ENCODE results near the gene CASZ1. TPM values are rescaled to one million over a fixed set of nuclear protein-coding genes. Genes with fewer than 3 reads are reported as not detected.

CASZ1 gene
- polyA plus RNA-seq, 2 of the 4 experiments (the other 2 are of a cell fraction), result 0.52 to 1.2 TPM

DNA sequence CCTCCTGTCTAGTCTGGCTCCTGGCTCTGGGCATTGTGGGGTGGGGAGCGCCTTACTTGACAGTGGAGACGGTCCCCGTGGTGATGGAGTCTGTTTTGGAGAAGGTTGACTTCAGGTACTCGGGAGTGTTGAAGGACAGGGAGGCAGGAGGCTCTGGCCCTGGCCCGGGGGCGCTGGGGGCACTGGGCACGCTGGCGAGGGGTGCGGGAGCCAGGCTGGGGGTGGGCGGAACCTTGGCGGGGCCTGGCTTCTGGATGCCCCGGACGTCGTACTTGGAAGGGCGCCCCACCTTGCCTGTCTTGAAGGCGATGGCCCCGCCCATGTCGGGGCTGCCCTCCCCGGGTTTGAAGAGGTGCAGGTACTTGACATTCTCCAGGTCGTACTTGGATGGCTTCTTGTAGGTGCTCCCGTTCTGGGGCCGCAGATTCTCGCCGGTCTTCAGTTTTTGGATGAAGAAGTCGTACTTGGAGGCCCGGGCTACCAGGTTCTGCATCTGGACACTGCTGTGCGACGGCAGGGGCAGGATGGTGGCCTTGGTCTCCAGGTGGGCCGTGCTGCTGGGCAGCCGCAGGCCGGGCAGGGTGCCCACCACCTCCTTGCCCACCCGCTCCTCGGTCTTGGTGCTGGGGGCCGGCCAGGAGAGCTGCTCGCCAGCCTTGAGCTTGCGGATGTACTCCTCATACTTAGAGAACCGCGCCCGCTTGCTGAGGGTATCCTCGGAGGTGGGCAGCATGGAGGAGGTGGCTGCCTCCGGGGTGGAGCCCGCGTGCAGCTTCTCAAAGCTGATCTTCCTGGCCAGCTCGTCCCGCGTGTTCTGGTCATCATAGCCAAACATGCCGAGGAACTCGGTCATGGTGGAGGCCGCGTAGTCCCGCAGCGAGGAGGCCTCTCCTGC, 136.6 kb downstream of the CASZ1 start:
- ATAC-seq (no peak), DNase-seq (ENCODE audit: low read depth in 1 of 2, low spot score in 1 of 2) (no peak), FAIRE-seq (no peak)
- Histone ChIP-seq H3K4me2 (no peak overlapping the region), H3K27ac (no peak overlapping the region), H3K9me3 (no peaks in the 10 kb centered on the region), H3K4me3 (no peak overlapping the region), H3K4me1 (no peaks in the 10 kb centered on the region)
- ChIA-PET POLR2A (no interaction called here), CTCF (no interaction called here)
- TF ChIP-seq PHF8 (IDR thresholded peaks at IDR 0.05; ENCODE audit: borderline replicate concordance, low read depth), result no peak
- no peak for TF ChIP-seq CHD4 (IDR thresholded peaks at IDR 0.05; ENCODE audit: borderline replicate concordance)
- no peak for TF ChIP-seq KDM5A (IDR thresholded peaks at IDR 0.05)
- TF ChIP-seq, protein P1, sequence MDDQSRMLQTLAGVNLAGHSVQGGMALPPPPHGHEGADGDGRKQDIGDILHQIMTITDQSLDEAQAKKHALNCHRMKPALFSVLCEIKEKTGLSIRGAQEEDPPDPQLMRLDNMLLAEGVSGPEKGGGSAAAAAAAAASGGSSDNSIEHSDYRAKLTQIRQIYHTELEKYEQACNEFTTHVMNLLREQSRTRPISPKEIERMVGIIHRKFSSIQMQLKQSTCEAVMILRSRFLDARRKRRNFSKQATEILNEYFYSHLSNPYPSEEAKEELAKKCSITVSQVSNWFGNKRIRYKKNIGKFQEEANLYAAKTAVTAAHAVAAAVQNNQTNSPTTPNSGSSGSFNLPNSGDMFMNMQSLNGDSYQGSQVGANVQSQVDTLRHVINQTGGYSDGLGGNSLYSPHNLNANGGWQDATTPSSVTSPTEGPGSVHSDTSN (IDR thresholded peaks at IDR 0.05), result no peak
- no peak for TF ChIP-seq JUN (IDR thresholded peaks at IDR 0.05)
- TF ChIP-seq NPAS2 (CRISPR knock-in tag; IDR thresholded peaks at IDR 0.05; ENCODE audit: borderline replicate concordance), result no peak
- TF ChIP-seq RFX5 (IDR thresholded peaks at IDR 0.05), result no peak
- TF ChIP-seq RCOR1 (IDR thresholded peaks at IDR 0.05; ENCODE audit: low read depth, low read length), result no peak
- TF ChIP-seq ZC3H11A (IDR thresholded peaks at IDR 0.05), result no peak
- TF ChIP-seq RAD21 (conservative IDR thresholded peaks at IDR 0.05 in 1 of 2, IDR thresholded peaks at IDR 0.05 in 1 of 2), result no peak
- TF ChIP-seq FOSL2 (IDR thresholded peaks at IDR 0.05), result no peak
- no peak for TF ChIP-seq FOSL2 (CRISPR knock-in tag; IDR thresholded peaks at IDR 0.05)
- TF ChIP-seq, protein P2, sequence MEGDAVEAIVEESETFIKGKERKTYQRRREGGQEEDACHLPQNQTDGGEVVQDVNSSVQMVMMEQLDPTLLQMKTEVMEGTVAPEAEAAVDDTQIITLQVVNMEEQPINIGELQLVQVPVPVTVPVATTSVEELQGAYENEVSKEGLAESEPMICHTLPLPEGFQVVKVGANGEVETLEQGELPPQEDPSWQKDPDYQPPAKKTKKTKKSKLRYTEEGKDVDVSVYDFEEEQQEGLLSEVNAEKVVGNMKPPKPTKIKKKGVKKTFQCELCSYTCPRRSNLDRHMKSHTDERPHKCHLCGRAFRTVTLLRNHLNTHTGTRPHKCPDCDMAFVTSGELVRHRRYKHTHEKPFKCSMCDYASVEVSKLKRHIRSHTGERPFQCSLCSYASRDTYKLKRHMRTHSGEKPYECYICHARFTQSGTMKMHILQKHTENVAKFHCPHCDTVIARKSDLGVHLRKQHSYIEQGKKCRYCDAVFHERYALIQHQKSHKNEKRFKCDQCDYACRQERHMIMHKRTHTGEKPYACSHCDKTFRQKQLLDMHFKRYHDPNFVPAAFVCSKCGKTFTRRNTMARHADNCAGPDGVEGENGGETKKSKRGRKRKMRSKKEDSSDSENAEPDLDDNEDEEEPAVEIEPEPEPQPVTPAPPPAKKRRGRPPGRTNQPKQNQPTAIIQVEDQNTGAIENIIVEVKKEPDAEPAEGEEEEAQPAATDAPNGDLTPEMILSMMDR (IDR thresholded peaks at IDR 0.05), result no peak
- no peak for TF ChIP-seq SMC3 (IDR thresholded peaks at IDR 0.05)
- TF ChIP-seq POLR2AphosphoS2 (conservative IDR thresholded peaks at IDR 0.05; ENCODE audit: low read length), result no peak
- TF ChIP-seq TP53 (CRISPR knock-in tag; IDR thresholded peaks at IDR 0.05), result no peak
- TF ChIP-seq, protein P3, sequence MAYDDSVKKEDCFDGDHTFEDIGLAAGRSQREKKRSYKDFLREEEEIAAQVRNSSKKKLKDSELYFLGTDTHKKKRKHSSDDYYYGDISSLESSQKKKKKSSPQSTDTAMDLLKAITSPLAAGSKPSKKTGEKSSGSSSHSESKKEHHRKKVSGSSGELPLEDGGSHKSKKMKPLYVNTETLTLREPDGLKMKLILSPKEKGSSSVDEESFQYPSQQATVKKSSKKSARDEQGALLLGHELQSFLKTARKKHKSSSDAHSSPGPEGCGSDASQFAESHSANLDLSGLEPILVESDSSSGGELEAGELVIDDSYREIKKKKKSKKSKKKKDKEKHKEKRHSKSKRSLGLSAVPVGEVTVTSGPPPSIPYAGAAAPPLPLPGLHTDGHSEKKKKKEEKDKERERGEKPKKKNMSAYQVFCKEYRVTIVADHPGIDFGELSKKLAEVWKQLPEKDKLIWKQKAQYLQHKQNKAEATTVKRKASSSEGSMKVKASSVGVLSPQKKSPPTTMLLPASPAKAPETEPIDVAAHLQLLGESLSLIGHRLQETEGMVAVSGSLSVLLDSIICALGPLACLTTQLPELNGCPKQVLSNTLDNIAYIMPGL (CRISPR knock-in tag; IDR thresholded peaks at IDR 0.05; ENCODE audit: borderline replicate concordance), result no peak
- TF ChIP-seq CEBPB (IDR thresholded peaks at IDR 0.05), result no peak
- TF ChIP-seq KDM1A (IDR thresholded peaks at IDR 0.05; ENCODE audit: low read depth), result no peak
- TF ChIP-seq RNF2 (IDR thresholded peaks at IDR 0.05; ENCODE audit: borderline replicate concordance, low read depth), result no peak
- no peak for TF ChIP-seq HOXA7 (CRISPR knock-in tag; IDR thresholded peaks at IDR 0.05)
- WGBS (ENCODE audit: missing lambda C conversion rate), result 91% methylated on average over 21 of the region's 52 CpGs

DNA sequence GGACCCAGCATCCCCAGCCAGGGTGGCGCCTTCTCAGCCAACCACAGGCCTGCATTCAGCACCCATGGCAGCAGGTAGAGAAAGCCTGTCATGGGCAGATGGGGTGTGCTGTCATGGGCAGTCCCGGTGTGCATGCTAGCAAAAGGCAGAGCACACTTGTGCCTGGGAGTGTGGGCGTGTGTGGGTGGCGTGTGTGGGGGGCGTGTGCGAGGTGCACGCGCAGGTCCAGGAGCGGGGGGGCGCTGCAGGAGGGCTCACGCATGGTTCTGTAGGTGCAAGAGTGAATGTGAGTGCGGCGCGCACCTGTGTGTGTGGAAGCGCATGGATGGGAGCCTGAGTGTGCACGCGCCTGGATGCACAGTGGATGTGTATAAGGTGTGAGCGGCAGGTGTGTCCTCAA, 137.2 kb downstream of the CASZ1 start:
- H3K4me2 ChIP-seq, result no peak overlapping the region
- WGBS (ENCODE audit: missing lambda C conversion rate), result 80% methylated on average over 16 of the region's 18 CpGs
- no peaks in the 10 kb centered on the region for H3K9me3 ChIP-seq
- no peak overlapping the region for H3K4me3 ChIP-seq
- ATAC-seq (no peak), FAIRE-seq (no peak), DNase-seq (ENCODE audit: low read depth in 1 of 2, low spot score in 1 of 2) (no peak)
- POLR2A ChIA-PET, result no interaction called here
- no peak overlapping the region for H3K27ac ChIP-seq
- H3K4me1 ChIP-seq, result no peaks in the 10 kb centered on the region
- CTCF ChIA-PET, result no interaction called here
- TF ChIP-seq MYC (IDR thresholded peaks at IDR 0.05; ENCODE audit: borderline replicate concordance, low read length) (no peak), ESRRA (IDR thresholded peaks at IDR 0.05; ENCODE audit: borderline replicate concordance, low read length) (no peak), FOSB (CRISPR knock-in tag; IDR thresholded peaks at IDR 0.05) (no peak), NPAS2 (CRISPR knock-in tag; IDR thresholded peaks at IDR 0.05; ENCODE audit: borderline replicate concordance) (no peak), JUN (IDR thresholded peaks at IDR 0.05) (no peak), HDAC2 (IDR thresholded peaks at IDR 0.05) (no peak), MAZ (IDR thresholded peaks at IDR 0.05; ENCODE audit: borderline replicate concordance, low read depth, low read length) (no peak), CBX2 (IDR thresholded peaks at IDR 0.05; ENCODE audit: borderline replicate concordance, low read depth) (no peak), PHF8 (IDR thresholded peaks at IDR 0.05; ENCODE audit: borderline replicate concordance, low read depth) (no peak), HOXB13 (CRISPR knock-in tag; IDR thresholded peaks at IDR 0.05; ENCODE audit: low read depth) (no peak)
- TF ChIP-seq, protein P4, sequence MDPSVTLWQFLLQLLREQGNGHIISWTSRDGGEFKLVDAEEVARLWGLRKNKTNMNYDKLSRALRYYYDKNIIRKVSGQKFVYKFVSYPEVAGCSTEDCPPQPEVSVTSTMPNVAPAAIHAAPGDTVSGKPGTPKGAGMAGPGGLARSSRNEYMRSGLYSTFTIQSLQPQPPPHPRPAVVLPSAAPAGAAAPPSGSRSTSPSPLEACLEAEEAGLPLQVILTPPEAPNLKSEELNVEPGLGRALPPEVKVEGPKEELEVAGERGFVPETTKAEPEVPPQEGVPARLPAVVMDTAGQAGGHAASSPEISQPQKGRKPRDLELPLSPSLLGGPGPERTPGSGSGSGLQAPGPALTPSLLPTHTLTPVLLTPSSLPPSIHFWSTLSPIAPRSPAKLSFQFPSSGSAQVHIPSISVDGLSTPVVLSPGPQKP (IDR thresholded peaks at IDR 0.05; ENCODE audit: low read depth, low read length), result no peak
- TF ChIP-seq, protein P5, sequence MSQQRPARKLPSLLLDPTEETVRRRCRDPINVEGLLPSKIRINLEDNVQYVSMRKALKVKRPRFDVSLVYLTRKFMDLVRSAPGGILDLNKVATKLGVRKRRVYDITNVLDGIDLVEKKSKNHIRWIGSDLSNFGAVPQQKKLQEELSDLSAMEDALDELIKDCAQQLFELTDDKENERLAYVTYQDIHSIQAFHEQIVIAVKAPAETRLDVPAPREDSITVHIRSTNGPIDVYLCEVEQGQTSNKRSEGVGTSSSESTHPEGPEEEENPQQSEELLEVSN (IDR thresholded peaks at IDR 0.05; ENCODE audit: borderline replicate concordance, low read depth), result no peak
- TF ChIP-seq, protein P6, sequence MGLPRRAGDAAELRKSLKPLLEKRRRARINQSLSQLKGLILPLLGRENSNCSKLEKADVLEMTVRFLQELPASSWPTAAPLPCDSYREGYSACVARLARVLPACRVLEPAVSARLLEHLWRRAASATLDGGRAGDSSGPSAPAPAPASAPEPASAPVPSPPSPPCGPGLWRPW (IDR thresholded peaks at IDR 0.05), result no peak
